Natural killer cell (primary cell): ENCODE data around the gene NRXN2. TPM values are rescaled to one million over a fixed set of nuclear protein-coding genes. Genes with fewer than 3 reads are reported as not detected.

Experiments
- ATAC-seq, 3 donors: fragments of 150-1000 bp in 2 of 3; fragments of 200-7000 bp in 1 of 3; cut with Tn5 transposase; 1 replicate in 1 of 3; 2 replicates in 2 of 3; pipeline ENCODE4 v1.10.0; 2021; ENCODE audit warnings: mild to moderate bottlenecking in 2 of 3, moderate library complexity in 2 of 3
- DNase-seq, 2 donors: peaks; one replicate each; pipeline versions ENCODE4 v3.0.0 to v3.0.0-alpha.2; 2013 to 2021; ENCODE audit warnings: mixed read lengths in 1 of 2
- H3K27ac ChIP-seq: one replicate; pipeline ENCODE4 v1.5.1; 2013; ENCODE audit warnings: mild to moderate bottlenecking, low read length
- H3K27me3 ChIP-seq: one replicate; pipeline ENCODE4 v1.6.1; 2013; ENCODE audit warnings: low read length; ENCODE audit not compliant: control insufficient read depth, insufficient read depth
- H3K36me3 ChIP-seq: one replicate; pipeline ENCODE4 v1.6.1; 2013; ENCODE audit warnings: low read length; ENCODE audit not compliant: control insufficient read depth, insufficient read depth
- H3K4me1 ChIP-seq: one replicate; pipeline ENCODE4 v1.6.1; 2013; ENCODE audit warnings: low read length; ENCODE audit not compliant: control insufficient read depth, insufficient read depth
- H3K4me3 ChIP-seq: one replicate; pipeline ENCODE4 v1.5.1; 2013; ENCODE audit warnings: low read length
- H3K9me3 ChIP-seq: one replicate; pipeline ENCODE4 v1.6.1; 2013; ENCODE audit warnings: low read length; ENCODE audit not compliant: control insufficient read depth, insufficient read depth
- H3K27ac Mint-ChIP-seq, 2 donors: one replicate each; pipeline ENCODE4 v1.8.0; 2022; ENCODE audit warnings: mild to moderate bottlenecking in 2 of 2, mixed read lengths in 2 of 2, moderate library complexity in 1 of 2
- H3K27me3 Mint-ChIP-seq, 2 donors: one replicate each; pipeline ENCODE4 v1.8.0; 2022; ENCODE audit warnings: low read depth in 2 of 2, mixed read lengths in 2 of 2
- H3K36me3 Mint-ChIP-seq: one replicate; pipeline ENCODE4 v1.8.0; 2022; ENCODE audit warnings: mixed read lengths
- H3K4me1 Mint-ChIP-seq, 2 donors: one replicate each; pipeline ENCODE4 v1.8.0; 2022; ENCODE audit warnings: mixed read lengths in 2 of 2
- H3K4me3 Mint-ChIP-seq: one replicate; pipeline ENCODE4 v1.8.0; 2022; ENCODE audit warnings: mild to moderate bottlenecking, moderate library complexity, mixed read lengths
- H3K9me3 Mint-ChIP-seq, 2 donors: one replicate each; pipeline ENCODE4 v1.8.0; 2022; ENCODE audit warnings: mixed read lengths in 2 of 2
- CTCF ChIP-seq: fragments of 200-600 bp; IDR thresholded peaks from one replicate; pipeline ENCODE4 v1.8.0; 2022; ENCODE audit warnings: antibody characterized with exemption
- WGBS: methylation state at CpG from one replicate; pipeline ENCODE4 v1.1.7; 2013; ENCODE audit warnings: missing lambda C conversion rate; ENCODE audit not compliant: insufficient coverage; 5-methylcytosine and 5-hydroxymethylcytosine counted together
- intact Hi-C: fragments of 100-400 bp; cut with micrococcal nuclease; formaldehyde crosslinking; loops from one replicate; pipeline ENCODE4 v1.14.2; 2022
- total RNA-seq, 4 donors: library from RNA; stranded (reverse); fragments of 120-200 nt in 1 of 4; gene quantifications; one replicate each; pipeline versions ENCODE4 v1.2.3 to v1.2.4, GENCODE V29; 2013 to 2022

NRXN2 gene
- total RNA-seq, 3 donors from 2014 or later (not counting 1 experiment from before 2014, with no cell fraction given): 2.9 to 9.6 (median 7.7) TPM

DNA sequence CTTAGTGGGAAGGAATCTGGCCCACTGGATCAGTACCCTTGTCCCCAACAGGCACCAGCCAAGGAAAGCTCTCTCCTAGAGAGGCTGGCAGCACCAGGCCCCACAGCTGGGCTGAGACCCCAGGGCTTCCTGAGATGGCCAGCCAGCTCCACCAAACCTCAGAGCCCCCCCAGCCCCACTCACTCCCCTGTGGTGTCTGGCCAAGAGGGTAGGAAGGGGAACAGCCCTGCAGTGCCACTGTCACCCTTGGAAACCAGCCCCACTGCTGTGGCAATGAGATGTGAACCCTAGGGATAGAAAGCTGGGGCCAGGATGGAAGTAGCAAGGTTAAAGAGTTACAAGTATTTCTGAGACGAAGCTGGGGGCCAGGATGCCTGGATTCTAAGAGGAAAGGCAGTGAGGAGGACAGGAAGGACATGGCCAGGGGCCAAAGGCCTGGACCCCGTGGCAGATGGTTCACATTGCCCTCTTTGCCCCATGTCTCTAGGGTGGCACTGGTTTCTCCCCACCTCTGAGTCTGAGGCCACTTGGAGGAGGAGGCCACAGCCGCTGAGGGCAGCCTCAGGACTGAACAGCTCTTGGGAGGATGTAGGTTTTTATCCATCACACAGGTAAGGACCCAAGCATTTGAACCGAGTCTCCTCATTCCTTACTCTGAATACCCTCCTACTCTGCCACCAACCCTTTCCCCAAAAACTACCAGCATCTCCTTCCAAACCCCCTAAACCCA, 28.8 kb downstream of the NRXN2 start:
- Histone ChIP-seq H3K9me3 (no peaks in the 10 kb centered on the region), H3K36me3 (no peaks in the 10 kb centered on the region), H3K4me3 (no peak overlapping the region), H3K27me3 (no peaks in the 10 kb centered on the region), H3K27ac (no peak overlapping the region), H3K4me1 (no peaks in the 10 kb centered on the region)
- Mint-ChIP-seq H3K36me3 (no peaks in the 10 kb centered on the region), H3K4me3 (no peak overlapping the region), H3K9me3 (no peaks in the 10 kb centered on the region), H3K27ac (no peak overlapping the region), H3K27me3 (peaks cover 25 to 33% of the 10 kb centered on the region in 2 donors), H3K4me1 (peaks cover 0 to 9% of the 10 kb centered on the region in 2 donors)
- intact Hi-C loops: no loop called here
- ATAC-seq (no peak), DNase-seq (no peak)
- TF ChIP-seq CTCF: no peak
- 76% methylated on average over 3 of the region's 4 CpGs for WGBS

DNA sequence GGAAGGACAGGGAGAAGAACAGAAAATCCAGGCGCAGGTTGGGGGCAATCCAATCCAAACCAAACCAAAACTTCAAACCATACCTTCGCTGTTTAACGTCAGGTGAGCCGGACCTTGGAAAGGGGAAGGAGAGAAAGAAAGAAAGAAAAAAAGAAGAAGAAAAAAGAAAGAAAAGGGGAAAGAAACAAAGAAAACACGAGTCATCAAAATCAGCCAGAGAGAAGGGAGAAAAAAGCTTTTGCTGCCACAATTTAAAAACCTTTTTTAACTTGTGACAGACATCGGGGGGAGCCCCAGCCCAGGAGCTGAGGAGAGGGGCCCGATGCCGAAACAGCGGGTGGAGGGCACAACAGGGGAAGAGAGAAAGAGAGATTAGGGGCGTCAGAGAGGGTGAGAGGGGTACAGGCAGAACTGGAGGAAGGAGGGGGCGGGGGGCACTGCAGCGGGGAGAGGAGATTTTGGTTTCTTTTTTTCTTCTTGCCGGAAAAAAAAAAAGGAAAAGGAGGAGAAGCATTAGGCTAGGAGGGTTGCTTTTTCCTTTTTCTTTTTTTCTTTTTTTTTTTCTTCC, 30.1 kb downstream of the NRXN2 start:
- H3K27me3 Mint-ChIP-seq: peaks cover 25 to 33% of the 10 kb centered on the region in 2 donors
- H3K4me1 Mint-ChIP-seq: peaks cover 11 to 17% of the 10 kb centered on the region in 2 donors
- Histone ChIP-seq H3K9me3 (no peaks in the 10 kb centered on the region), H3K27me3 (no peaks in the 10 kb centered on the region), H3K4me3 (no peak overlapping the region), H3K4me1 (peaks cover 11% of the 10 kb centered on the region), H3K36me3 (no peaks in the 10 kb centered on the region), H3K27ac (no peak overlapping the region)
- no peak for TF ChIP-seq CTCF
- intact Hi-C loops: no loop called here
- no peaks in the 10 kb centered on the region for H3K9me3 Mint-ChIP-seq
- no peak overlapping the region for H3K4me3 Mint-ChIP-seq
- no peak for DNase-seq
- 13% methylated on average over 11 of the region's 13 CpGs for WGBS
- ATAC-seq: no peak
- H3K27ac Mint-ChIP-seq: no peak overlapping the region
- H3K36me3 Mint-ChIP-seq: no peaks in the 10 kb centered on the region

DNA sequence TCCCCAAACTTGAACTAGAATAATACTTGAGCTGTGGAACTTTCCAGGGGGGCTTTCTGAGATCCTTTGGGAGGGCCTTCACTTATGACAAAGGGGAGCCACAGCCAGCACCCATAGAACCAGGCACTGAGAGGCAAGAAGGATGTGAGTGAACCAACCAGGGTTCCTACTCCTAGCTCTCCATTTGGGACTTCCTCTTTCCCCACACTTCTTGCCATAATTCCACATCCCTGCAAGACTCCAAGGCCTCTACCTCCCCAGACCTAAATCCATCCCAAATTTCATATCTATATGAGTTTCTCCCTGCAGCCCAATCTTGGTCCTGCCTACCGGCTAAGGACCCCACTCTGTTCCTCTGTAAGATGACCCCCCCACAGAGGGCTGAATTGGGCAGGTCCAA, 31.5 kb downstream of the NRXN2 start:
- Mint-ChIP-seq H3K9me3 (no peaks in the 10 kb centered on the region), H3K4me3 (no peak overlapping the region), H3K36me3 (no peaks in the 10 kb centered on the region), H3K27me3 (peaks cover 25 to 33% of the 10 kb centered on the region in 2 donors), H3K4me1 (peaks cover 11 to 20% of the 10 kb centered on the region in 2 donors), H3K27ac (no peak overlapping the region)
- Histone ChIP-seq H3K4me3 (no peak overlapping the region), H3K27me3 (no peaks in the 10 kb centered on the region), H3K9me3 (no peaks in the 10 kb centered on the region), H3K27ac (no peak overlapping the region), H3K4me1 (peaks cover 12% of the 10 kb centered on the region), H3K36me3 (no peaks in the 10 kb centered on the region)
- whole genome bisulfite sequencing: 100% methylated on average over 1 of the region's 1 CpG
- ATAC-seq (no peak), DNase-seq (no peak)
- intact Hi-C loops: no loop called here
- no peak for TF ChIP-seq CTCF
